Measurements from ENCODE around the gene MAP3K15. TPM values are rescaled to one million over a fixed set of nuclear protein-coding genes. Genes with fewer than 3 reads are reported as not detected.
"Not testable (repeated sequence)": the region's sequence is repeated elsewhere in the genome, so short reads cannot be mapped to it uniquely, and the experiment has no call there.

MAP3K15 gene
- total and polyA plus RNA-seq, 2 experiments from 2014 or later, result 1.2 to 2.8 TPM

- H3K4me3 ChIP-seq, result no peak overlapping the region
- no peak for DNase-seq (ENCODE audit: low read depth in 1 of 2, low spot score in 1 of 2)
These were observed 2.3 kb downstream of the MAP3K15 start for GRCh38 chrX:19512961-19513360.

GRCh38 chrX:19512359-19512758 is 2.9 kb downstream of the MAP3K15 start:
- H3K27me3 ChIP-seq, result peaks cover 11% of the 10 kb centered on the region
- no peak overlapping the region for H3K27ac ChIP-seq
- H3K4me3 ChIP-seq, result no peak overlapping the region
- H3K4me1 ChIP-seq (ENCODE audit: low read depth), result no peaks in the 10 kb centered on the region
- no peaks in the 10 kb centered on the region for H3K36me3 ChIP-seq
- TF ChIP-seq, protein P1, sequence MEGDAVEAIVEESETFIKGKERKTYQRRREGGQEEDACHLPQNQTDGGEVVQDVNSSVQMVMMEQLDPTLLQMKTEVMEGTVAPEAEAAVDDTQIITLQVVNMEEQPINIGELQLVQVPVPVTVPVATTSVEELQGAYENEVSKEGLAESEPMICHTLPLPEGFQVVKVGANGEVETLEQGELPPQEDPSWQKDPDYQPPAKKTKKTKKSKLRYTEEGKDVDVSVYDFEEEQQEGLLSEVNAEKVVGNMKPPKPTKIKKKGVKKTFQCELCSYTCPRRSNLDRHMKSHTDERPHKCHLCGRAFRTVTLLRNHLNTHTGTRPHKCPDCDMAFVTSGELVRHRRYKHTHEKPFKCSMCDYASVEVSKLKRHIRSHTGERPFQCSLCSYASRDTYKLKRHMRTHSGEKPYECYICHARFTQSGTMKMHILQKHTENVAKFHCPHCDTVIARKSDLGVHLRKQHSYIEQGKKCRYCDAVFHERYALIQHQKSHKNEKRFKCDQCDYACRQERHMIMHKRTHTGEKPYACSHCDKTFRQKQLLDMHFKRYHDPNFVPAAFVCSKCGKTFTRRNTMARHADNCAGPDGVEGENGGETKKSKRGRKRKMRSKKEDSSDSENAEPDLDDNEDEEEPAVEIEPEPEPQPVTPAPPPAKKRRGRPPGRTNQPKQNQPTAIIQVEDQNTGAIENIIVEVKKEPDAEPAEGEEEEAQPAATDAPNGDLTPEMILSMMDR (IDR thresholded peaks at IDR 0.05; ENCODE audit: low read depth, low read length), result no peak
- no peak for DNase-seq (ENCODE audit: low read depth in 1 of 2, low spot score in 1 of 2)
- H3K9me3 ChIP-seq (ENCODE audit: low read depth), result no peaks in the 10 kb centered on the region

More at GRCh38 chrX:19512961-19513360, 2.3 kb downstream of the MAP3K15 start:
- no peak overlapping the region for H3K27ac ChIP-seq
- no peaks in the 10 kb centered on the region for H3K9me3 ChIP-seq (ENCODE audit: low read depth)
- no peaks in the 10 kb centered on the region for H3K4me1 ChIP-seq (ENCODE audit: low read depth)
- H3K27me3 ChIP-seq, result peaks cover 15% of the 10 kb centered on the region
- no peaks in the 10 kb centered on the region for H3K36me3 ChIP-seq
- TF ChIP-seq, protein P1 (IDR thresholded peaks at IDR 0.05; ENCODE audit: low read depth, low read length), result no peak

- peaks cover 11% of the 10 kb centered on the region for H3K27me3 ChIP-seq
- DNase-seq (ENCODE audit: low read depth in 1 of 2, low spot score in 1 of 2); H3K4me1 ChIP-seq (ENCODE audit: low read depth); H3K27ac ChIP-seq; H3K9me3 ChIP-seq (ENCODE audit: low read depth); H3K4me3 ChIP-seq; H3K36me3 ChIP-seq: not testable (repeated sequence)
These were observed 3.5 kb downstream of the MAP3K15 start for GRCh38 chrX:19511796-19512195.

- TF ChIP-seq, protein P1 (IDR thresholded peaks at IDR 0.05; ENCODE audit: low read depth, low read length), result no peak
- H3K4me3 ChIP-seq, result no peak overlapping the region
- H3K27ac ChIP-seq, result no peak overlapping the region
- no peaks in the 10 kb centered on the region for H3K4me1 ChIP-seq (ENCODE audit: low read depth)
- no peaks in the 10 kb centered on the region for H3K27me3 ChIP-seq
- H3K9me3 ChIP-seq (ENCODE audit: low read depth), result no peaks in the 10 kb centered on the region
- H3K36me3 ChIP-seq, result no peaks in the 10 kb centered on the region
- DNase-seq (ENCODE audit: low read depth in 1 of 2, low spot score in 1 of 2), result no peak
These were observed 18.6 kb downstream of the MAP3K15 start for GRCh38 chrX:19496711-19497110.

- Histone ChIP-seq H3K27me3 (no peaks in the 10 kb centered on the region), H3K36me3 (no peaks in the 10 kb centered on the region), H3K27ac (no peak overlapping the region), H3K9me3 (ENCODE audit: low read depth) (no peaks in the 10 kb centered on the region), H3K4me1 (ENCODE audit: low read depth) (no peaks in the 10 kb centered on the region), H3K4me3 (no peak overlapping the region)
- DNase-seq (ENCODE audit: low read depth in 1 of 2, low spot score in 1 of 2), result no peak
- TF ChIP-seq, protein P1 (IDR thresholded peaks at IDR 0.05; ENCODE audit: low read depth, low read length), result no peak
These were observed 27.6 kb downstream of the MAP3K15 start for GRCh38 chrX:19487520-19488200.

GRCh38 chrX:19479458-19479857 is 35.9 kb downstream of the MAP3K15 start:
- no peaks in the 10 kb centered on the region for H3K27me3 ChIP-seq
- TF ChIP-seq, protein P1 (IDR thresholded peaks at IDR 0.05; ENCODE audit: low read depth, low read length), result no peak
- H3K36me3 ChIP-seq, result no peaks in the 10 kb centered on the region
- no peak overlapping the region for H3K4me3 ChIP-seq
- no peak overlapping the region for H3K27ac ChIP-seq
- H3K4me1 ChIP-seq (ENCODE audit: low read depth), result no peaks in the 10 kb centered on the region
- no peaks in the 10 kb centered on the region for H3K9me3 ChIP-seq (ENCODE audit: low read depth)
- DNase-seq (ENCODE audit: low read depth in 1 of 2, low spot score in 1 of 2), result no peak

DNA sequence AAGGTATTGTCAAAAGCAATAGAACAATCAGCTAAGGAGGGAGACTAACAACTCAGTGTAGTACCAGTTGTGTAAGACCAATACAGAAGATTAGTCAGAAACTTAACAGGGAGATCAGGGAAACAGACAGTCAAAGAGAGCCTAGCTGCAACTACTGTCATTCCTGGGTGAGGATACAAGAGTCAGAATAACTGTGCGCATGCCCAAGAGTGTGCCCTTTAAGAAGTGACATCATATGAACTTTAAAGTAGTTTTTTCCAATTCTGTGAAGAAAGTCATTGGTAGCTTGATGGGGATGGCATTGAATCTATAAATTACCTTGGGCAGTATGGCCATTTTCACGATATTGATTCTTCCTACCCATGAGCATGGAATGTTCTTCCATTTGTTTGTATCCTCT is 46.9 kb downstream of the MAP3K15 start:
- not testable (repeated sequence) for H3K36me3 ChIP-seq; H3K27me3 ChIP-seq; H3K27ac ChIP-seq; H3K4me1 ChIP-seq (ENCODE audit: low read depth); H3K4me3 ChIP-seq; H3K9me3 ChIP-seq (ENCODE audit: low read depth); DNase-seq (ENCODE audit: low read depth in 1 of 2, low spot score in 1 of 2)

Data from cardiac muscle cell (in vitro differentiated cells and primary cell).